HG03469 (cell line): ENCODE data around the gene RAB11FIP5.
"Not testable (repeated sequence)": the region's sequence is repeated elsewhere in the genome, so short reads cannot be mapped to it uniquely, and the experiment has no call there.

Source experiments
- ATAC-seq: cut with Tn5 transposase; IDR thresholded peaks from one replicate; pipeline ENCODE4 v1.9.1; 2021; ENCODE audit warnings: mild to moderate bottlenecking, moderate library complexity, moderate number of reproducible peaks; ENCODE audit not compliant: unreplicated experiment

The RAB11FIP5 gene

GRCh38 chr2:73111073-73112025 lies 1.4 kb downstream of the RAB11FIP5 start:
- ATAC-seq = no peak

- ATAC-seq = no peak
Observed at GRCh38 chr2:73110168-73111072, 2.3 kb downstream of the RAB11FIP5 start.

- no peak for ATAC-seq
Observed at GRCh38 chr2:73109431-73110167, 3.1 kb downstream of the RAB11FIP5 start.

GRCh38 chr2:73107211-73107926 lies 5.4 kb downstream of the RAB11FIP5 start:
- no peak for ATAC-seq

- no peak for ATAC-seq
Observed at GRCh38 chr2:73106791-73107190, 6.0 kb downstream of the RAB11FIP5 start.

- ATAC-seq = no peak
Observed at GRCh38 chr2:73105511-73105971, 7.2 kb downstream of the RAB11FIP5 start.

- no peak for ATAC-seq
Observed at GRCh38 chr2:73104933-73105332, 7.8 kb downstream of the RAB11FIP5 start.

GRCh38 chr2:73103018-73103542 lies 9.7 kb downstream of the RAB11FIP5 start:
- ATAC-seq = no peak

GRCh38 chr2:73101626-73102256 lies 11.0 kb downstream of the RAB11FIP5 start:
- ATAC-seq = no peak

GRCh38 chr2:73100956-73101355 lies 11.8 kb downstream of the RAB11FIP5 start:
- ATAC-seq = no peak

GRCh38 chr2:73099486-73099885 lies 13.3 kb downstream of the RAB11FIP5 start:
- no peak for ATAC-seq

- no peak for ATAC-seq
Observed at GRCh38 chr2:73095910-73096309, 16.8 kb downstream of the RAB11FIP5 start.

GRCh38 chr2:73093601-73094218 lies 19.0 kb downstream of the RAB11FIP5 start:
- ATAC-seq = not testable (repeated sequence)

- ATAC-seq = no peak
Observed at GRCh38 chr2:73092146-73092783, 20.5 kb downstream of the RAB11FIP5 start.

GRCh38 chr2:73091696-73092095 lies 21.1 kb downstream of the RAB11FIP5 start:
- ATAC-seq = no peak

GRCh38 chr2:73091164-73091563 lies 21.6 kb downstream of the RAB11FIP5 start:
- no peak for ATAC-seq

- no peak for ATAC-seq
Observed at GRCh38 chr2:73089270-73090030, 23.3 kb downstream of the RAB11FIP5 start.

- no peak for ATAC-seq
Observed at GRCh38 chr2:73088703-73089102, 24.0 kb downstream of the RAB11FIP5 start.
